SJCRH30 (cell line): Measurements from ENCODE around the gene CALD1. TPM values are rescaled to one million over a fixed set of nuclear protein-coding genes. Genes with fewer than 3 reads are reported as not detected.

ENCODE experiments used
- DNase-seq, 2 experiments: peaks; one replicate each; pipeline ENCODE4 v3.0.0-alpha.2; 2015 to 2020
- H3K27ac ChIP-seq: fragments of 250-450 bp; sonication (Bioruptor Pico); 2 replicates; pipeline ENCODE4 v1.5.1; 2020; ENCODE audit warnings: mild to moderate bottlenecking, moderate library complexity
- H3K27me3 ChIP-seq: fragments of 250-450 bp; sonication (Bioruptor Pico); 2 replicates; pipeline ENCODE4 v1.5.1; 2020; ENCODE audit warnings: mild to moderate bottlenecking, moderate library complexity
- H3K36me3 ChIP-seq: fragments of 250-450 bp; sonication (Bioruptor Pico); 2 replicates; pipeline ENCODE4 v1.5.1; 2020; ENCODE audit warnings: mild to moderate bottlenecking, moderate library complexity
- H3K4me1 ChIP-seq: fragments of 250-450 bp; sonication (Bioruptor Pico); 2 replicates; pipeline ENCODE4 v1.5.1; 2020; ENCODE audit warnings: mild to moderate bottlenecking, moderate library complexity
- H3K4me3 ChIP-seq: fragments of 250-450 bp; sonication (Bioruptor Pico); 2 replicates; pipeline ENCODE4 v1.5.1; 2020; ENCODE audit warnings: mild to moderate bottlenecking, moderate library complexity
- H3K9me3 ChIP-seq: fragments of 250-450 bp; sonication (Bioruptor Pico); replicated peaks from 2 replicates; pipeline ENCODE4 v1.5.1; 2020; ENCODE audit warnings: mild to moderate bottlenecking, moderate library complexity
- total RNA-seq: library from RNA; depleted of rRNA; stranded (reverse); fragments of >200 nt; shearing (Covaris generic); gene quantifications from 2 replicates; pipeline ENCODE4 v1.2.3, GENCODE V29; 2014

Gene CALD1
- total RNA-seq, 1 experiment from 2014 or later: 113 TPM

- Histone ChIP-seq H3K9me3 (no peaks in the 10 kb centered on the region), H3K4me3 (no peak overlapping the region), H3K4me1 (peaks cover 3% of the 10 kb centered on the region; the same call in 1 of the 2 replicates), H3K27me3 (no peaks in the 10 kb centered on the region), H3K36me3 (no peaks in the 10 kb centered on the region), H3K27ac (no peak overlapping the region)
- DNase-seq: no peak
Observed at GRCh38 chr7:134747326-134747725, 32.1 kb upstream of the CALD1 start.

- Histone ChIP-seq H3K27me3 (no peaks in the 10 kb centered on the region), H3K4me3 (no peak overlapping the region), H3K36me3 (no peaks in the 10 kb centered on the region), H3K4me1 (no peaks in the 10 kb centered on the region), H3K9me3 (no peaks in the 10 kb centered on the region), H3K27ac (no peak overlapping the region)
- DNase-seq: peak; percentile 50 to 76
Observed at GRCh38 chr7:134750083-134751062, 29.1 kb upstream of the CALD1 start.

- H3K27ac ChIP-seq: no peak overlapping the region
- no peaks in the 10 kb centered on the region for H3K27me3 ChIP-seq
- DNase-seq: no peak
- no peak overlapping the region for H3K4me3 ChIP-seq
- H3K4me1 ChIP-seq: no peaks in the 10 kb centered on the region
- no peaks in the 10 kb centered on the region for H3K36me3 ChIP-seq
- H3K9me3 ChIP-seq: no peaks in the 10 kb centered on the region
Observed at GRCh38 chr7:134752006-134752760, 27.3 kb upstream of the CALD1 start.

- DNase-seq: peak; percentile 25 to 31
- no peak overlapping the region for H3K27ac ChIP-seq
- H3K4me1 ChIP-seq: no peaks in the 10 kb centered on the region
Observed at GRCh38 chr7:134755422-134756022, 23.9 kb upstream of the CALD1 start.

GRCh38 chr7:134757938-134758337, 21.5 kb upstream of the CALD1 start:
- no peak for DNase-seq
- Histone ChIP-seq H3K36me3 (no peaks in the 10 kb centered on the region), H3K4me3 (no peak overlapping the region)

More at GRCh38 chr7:134755422-134756022, 23.9 kb upstream of the CALD1 start:
- no peak overlapping the region for H3K4me3 ChIP-seq
- no peaks in the 10 kb centered on the region for H3K36me3 ChIP-seq
- no peaks in the 10 kb centered on the region for H3K27me3 ChIP-seq
- H3K9me3 ChIP-seq: no peaks in the 10 kb centered on the region

DNA sequence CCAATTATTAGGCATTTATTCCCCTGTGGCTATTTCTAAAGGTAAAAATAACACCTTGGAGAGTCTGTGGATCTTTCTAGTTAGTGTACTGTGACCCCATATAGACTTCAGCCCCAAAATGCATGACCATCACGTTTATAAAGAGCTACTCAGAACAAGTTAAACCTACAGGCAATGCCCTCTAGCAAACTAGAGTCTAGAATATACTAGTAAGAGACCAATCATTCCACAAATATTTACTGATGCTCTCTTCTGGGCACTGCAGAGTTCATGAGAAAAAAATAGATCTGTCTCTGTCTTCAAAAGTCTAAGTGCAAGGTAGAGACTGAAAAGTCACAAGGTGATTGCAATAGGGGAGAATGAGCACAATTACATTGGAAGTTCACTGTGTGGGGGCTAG, 20.5 kb upstream of the CALD1 start:
- H3K9me3 ChIP-seq: no peaks in the 10 kb centered on the region
- H3K27ac ChIP-seq: no peak overlapping the region
- no peaks in the 10 kb centered on the region for H3K36me3 ChIP-seq
- H3K4me3 ChIP-seq: no peak overlapping the region
- H3K4me1 ChIP-seq: 0 out of 2 replicates have a peak, but pooled peaks cover 4% of the 10 kb centered on the region
- DNase-seq: no peak
- H3K27me3 ChIP-seq: no peaks in the 10 kb centered on the region

More at GRCh38 chr7:134757938-134758337, 21.5 kb upstream of the CALD1 start:
- Histone ChIP-seq H3K4me1 (0 out of 2 replicates have a peak, but pooled peaks cover 4% of the 10 kb centered on the region), H3K27me3 (no peaks in the 10 kb centered on the region), H3K9me3 (no peaks in the 10 kb centered on the region), H3K27ac (no peak overlapping the region)

DNA sequence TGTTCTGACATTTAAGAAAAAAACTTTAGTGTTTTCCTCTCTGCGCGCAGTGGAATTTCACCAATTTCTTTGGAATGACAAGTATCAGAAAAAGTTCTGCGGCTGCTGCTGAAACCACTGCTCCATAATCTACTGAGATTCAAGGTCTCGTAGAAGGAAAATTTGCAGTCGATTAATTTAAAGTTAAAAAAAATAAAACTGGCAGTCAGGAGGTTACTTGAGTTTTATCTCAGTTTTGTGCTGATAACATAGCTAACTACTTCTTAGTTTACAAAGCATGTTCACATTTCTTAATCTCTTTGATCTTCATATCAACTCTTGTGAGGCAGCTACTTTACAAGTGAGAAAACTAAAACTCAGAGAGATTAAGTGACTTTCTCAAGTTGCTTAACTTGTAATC, 18.2 kb upstream of the CALD1 start:
- 0 out of 2 replicates have a peak, but pooled peaks cover 4% of the 10 kb centered on the region for H3K4me1 ChIP-seq
- H3K27ac ChIP-seq: no peak overlapping the region
- no peak for DNase-seq
- H3K4me3 ChIP-seq: no peak overlapping the region
- H3K27me3 ChIP-seq: no peaks in the 10 kb centered on the region
- H3K9me3 ChIP-seq: no peaks in the 10 kb centered on the region
- no peaks in the 10 kb centered on the region for H3K36me3 ChIP-seq

GRCh38 chr7:134763960-134764359, 15.5 kb upstream of the CALD1 start:
- no peak overlapping the region for H3K4me3 ChIP-seq
- DNase-seq: no peak
- H3K27ac ChIP-seq: no peak overlapping the region
- H3K4me1 ChIP-seq: peaks cover 7% of the 10 kb centered on the region; the same call in 1 of the 2 replicates
- no peaks in the 10 kb centered on the region for H3K27me3 ChIP-seq
- no peaks in the 10 kb centered on the region for H3K9me3 ChIP-seq
- H3K36me3 ChIP-seq: no peaks in the 10 kb centered on the region

GRCh38 chr7:134764365-134764764, 15.1 kb upstream of the CALD1 start:
- H3K27me3 ChIP-seq: no peaks in the 10 kb centered on the region
- H3K27ac ChIP-seq: no peak overlapping the region
- no peak for DNase-seq
- no peaks in the 10 kb centered on the region for H3K9me3 ChIP-seq
- no peaks in the 10 kb centered on the region for H3K36me3 ChIP-seq
- H3K4me1 ChIP-seq: peaks cover 7% of the 10 kb centered on the region; the same call in 1 of the 2 replicates
- H3K4me3 ChIP-seq: no peak overlapping the region

- Histone ChIP-seq H3K36me3 (no peaks in the 10 kb centered on the region), H3K4me1 (peaks cover 3% of the 10 kb centered on the region; the same call in 1 of the 2 replicates), H3K9me3 (no peaks in the 10 kb centered on the region), H3K4me3 (0 out of 2 replicates have a peak overlapping the region, but pooled peaks have one; percentile 7), H3K27ac (no peak overlapping the region), H3K27me3 (no peaks in the 10 kb centered on the region)
- DNase-seq: no peak
Observed at GRCh38 chr7:134766779-134767519, 12.5 kb upstream of the CALD1 start.

DNA sequence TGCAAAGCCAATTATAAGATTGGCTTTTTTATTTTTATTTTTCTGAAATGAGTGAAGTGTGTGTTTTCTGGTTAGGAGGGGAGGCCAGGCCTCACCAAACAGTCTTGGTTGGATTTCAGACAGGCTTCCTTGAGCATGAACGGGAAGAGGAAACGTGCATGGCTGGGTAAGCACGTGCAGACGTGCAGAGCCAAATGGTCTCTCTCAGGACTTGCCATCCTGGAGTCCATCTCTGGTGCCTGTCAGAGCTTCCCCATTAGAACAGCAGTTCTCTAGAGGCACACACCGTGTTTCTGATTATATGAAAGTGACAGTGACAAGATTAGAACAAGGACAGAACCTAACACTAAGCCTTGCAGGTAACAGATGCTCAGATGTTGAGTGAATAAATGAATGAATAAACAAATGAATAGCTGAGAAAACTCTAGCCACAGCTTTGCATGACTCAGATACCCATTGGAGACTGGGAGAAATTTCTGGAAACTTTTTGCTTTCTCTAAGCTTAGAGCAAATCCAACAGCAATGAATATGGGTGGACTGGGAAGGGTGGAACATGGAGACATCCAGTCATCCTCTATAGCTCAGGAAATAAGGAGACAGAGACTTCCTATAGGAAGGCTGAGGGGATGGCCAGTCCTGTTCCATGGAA, 11.8 kb upstream of the CALD1 start:
- peaks cover 3% of the 10 kb centered on the region; the same call in 1 of the 2 replicates for H3K4me1 ChIP-seq
- H3K27ac ChIP-seq: no peak overlapping the region
- DNase-seq: no peak

DNA sequence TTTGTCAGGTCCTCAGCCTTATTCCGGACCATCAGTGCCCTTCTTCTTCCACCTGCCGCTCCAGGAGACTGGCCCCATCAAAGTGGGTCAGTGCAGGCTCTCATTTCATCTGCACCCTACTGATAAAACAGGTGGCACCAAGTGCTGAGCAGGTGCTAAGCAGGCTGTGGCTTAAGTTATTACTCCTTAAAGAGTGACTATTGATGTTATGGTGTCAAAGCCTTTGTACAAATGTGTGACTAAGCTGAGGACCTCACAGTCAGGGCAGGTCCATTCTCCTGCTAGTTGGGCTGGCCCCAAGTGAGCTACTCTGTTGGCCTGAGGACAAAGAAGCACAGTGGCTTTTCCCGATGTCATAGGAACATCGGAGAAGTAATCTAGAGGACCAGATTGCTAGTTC, 11.2 kb upstream of the CALD1 start:
- Histone ChIP-seq H3K9me3 (no peaks in the 10 kb centered on the region), H3K27ac (no peak overlapping the region), H3K4me1 (peaks cover 3% of the 10 kb centered on the region; the same call in 1 of the 2 replicates), H3K4me3 (no peak overlapping the region), H3K27me3 (no peaks in the 10 kb centered on the region), H3K36me3 (no peaks in the 10 kb centered on the region)
- DNase-seq: no peak

More for the DNA sequence above, 11.8 kb upstream of the CALD1 start:
- H3K36me3 ChIP-seq: no peaks in the 10 kb centered on the region
- H3K9me3 ChIP-seq: no peaks in the 10 kb centered on the region
- no peaks in the 10 kb centered on the region for H3K27me3 ChIP-seq
- H3K4me3 ChIP-seq: no peak overlapping the region

GRCh38 chr7:134770676-134771075, 8.8 kb upstream of the CALD1 start:
- H3K27me3 ChIP-seq: no peaks in the 10 kb centered on the region
- no peaks in the 10 kb centered on the region for H3K9me3 ChIP-seq
- no peak overlapping the region for H3K27ac ChIP-seq
- peaks cover 3% of the 10 kb centered on the region; the same call in 1 of the 2 replicates for H3K4me1 ChIP-seq
- no peak for DNase-seq
- no peak overlapping the region for H3K4me3 ChIP-seq
- no peaks in the 10 kb centered on the region for H3K36me3 ChIP-seq
